ENCODE measurements around the gene FGF8. TPM values are rescaled to one million over a fixed set of nuclear protein-coding genes. Genes with fewer than 3 reads are reported as not detected.
"Not testable (repeated sequence)": the region's sequence is repeated elsewhere in the genome, so short reads cannot be mapped to it uniquely, and the experiment has no call there.

FGF8 gene
- total RNA-seq, 4 donors from 2014 or later, result not detected

- no peak for DNase-seq (ENCODE audit: low spot score in 2 of 2)
- WGBS, 2 donors, result 70 to 76% methylated on average over 4 of the region's 4 CpGs
- TF ChIP-seq, protein P1, sequence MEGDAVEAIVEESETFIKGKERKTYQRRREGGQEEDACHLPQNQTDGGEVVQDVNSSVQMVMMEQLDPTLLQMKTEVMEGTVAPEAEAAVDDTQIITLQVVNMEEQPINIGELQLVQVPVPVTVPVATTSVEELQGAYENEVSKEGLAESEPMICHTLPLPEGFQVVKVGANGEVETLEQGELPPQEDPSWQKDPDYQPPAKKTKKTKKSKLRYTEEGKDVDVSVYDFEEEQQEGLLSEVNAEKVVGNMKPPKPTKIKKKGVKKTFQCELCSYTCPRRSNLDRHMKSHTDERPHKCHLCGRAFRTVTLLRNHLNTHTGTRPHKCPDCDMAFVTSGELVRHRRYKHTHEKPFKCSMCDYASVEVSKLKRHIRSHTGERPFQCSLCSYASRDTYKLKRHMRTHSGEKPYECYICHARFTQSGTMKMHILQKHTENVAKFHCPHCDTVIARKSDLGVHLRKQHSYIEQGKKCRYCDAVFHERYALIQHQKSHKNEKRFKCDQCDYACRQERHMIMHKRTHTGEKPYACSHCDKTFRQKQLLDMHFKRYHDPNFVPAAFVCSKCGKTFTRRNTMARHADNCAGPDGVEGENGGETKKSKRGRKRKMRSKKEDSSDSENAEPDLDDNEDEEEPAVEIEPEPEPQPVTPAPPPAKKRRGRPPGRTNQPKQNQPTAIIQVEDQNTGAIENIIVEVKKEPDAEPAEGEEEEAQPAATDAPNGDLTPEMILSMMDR (IDR thresholded peaks at IDR 0.05), result no peak
- TF ChIP-seq POLR2A (IDR thresholded peaks at IDR 0.05), result no peak
- intact Hi-C loops (cut with DNase I; ENCODE audit: low total_unique reads), result no loop called here
- H3K4me3 ChIP-seq (ENCODE audit: low read depth, poor library complexity, severe bottlenecking), result no peak overlapping the region
These were observed 21.6 kb upstream of the FGF8 start for GRCh38 chr10:101797403-101798059.

GRCh38 chr10:101793526-101793925, 17.6 kb upstream of the FGF8 start:
- no peak for DNase-seq (ENCODE audit: low spot score in 2 of 2)
- intact Hi-C loops (cut with DNase I; ENCODE audit: low total_unique reads), result no loop called here
- WGBS, 2 donors, result 96% methylated on average over 12 of the region's 12 CpGs

DNA sequence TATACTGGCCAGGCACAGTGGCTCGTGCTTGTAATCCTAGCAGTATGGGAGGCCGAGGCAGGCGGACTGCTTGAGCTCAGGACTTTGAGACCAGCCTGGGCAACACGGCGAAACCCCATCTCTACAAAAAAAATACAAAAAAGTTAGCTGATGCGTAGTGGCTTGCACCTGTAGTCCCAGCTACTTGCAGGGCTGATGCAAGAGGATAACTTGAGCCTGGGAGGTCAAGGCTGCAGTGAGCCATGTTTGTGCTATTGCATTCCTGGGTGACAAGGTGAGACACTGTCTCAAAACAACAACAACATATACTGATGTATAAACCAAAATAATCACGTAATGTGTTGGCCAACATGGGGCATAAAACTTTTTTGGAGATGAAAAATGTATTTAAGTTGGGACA, 13.8 kb upstream of the FGF8 start:
- no peak overlapping the region for H3K4me3 ChIP-seq (ENCODE audit: low read depth, poor library complexity, severe bottlenecking)
- DNase-seq (ENCODE audit: low spot score in 2 of 2), result no peak
- intact Hi-C loops (cut with DNase I; ENCODE audit: low total_unique reads), result no loop called here
- TF ChIP-seq POLR2A (IDR thresholded peaks at IDR 0.05), result no peak
- TF ChIP-seq, protein P1 (IDR thresholded peaks at IDR 0.05), result no peak
- 92 to 95% methylated on average over 7 of the region's 7 CpGs for WGBS, 2 donors

More at GRCh38 chr10:101793526-101793925, 17.6 kb upstream of the FGF8 start:
- H3K4me3 ChIP-seq (ENCODE audit: low read depth, poor library complexity, severe bottlenecking), result no peak overlapping the region
- TF ChIP-seq, protein P1 (IDR thresholded peaks at IDR 0.05), result no peak
- TF ChIP-seq POLR2A (IDR thresholded peaks at IDR 0.05), result no peak

GRCh38 chr10:101789231-101789630, 13.3 kb upstream of the FGF8 start:
- WGBS, 2 donors, result 86 to 90% methylated on average over 9 of the region's 9 CpGs
- intact Hi-C loops (cut with DNase I; ENCODE audit: low total_unique reads); DNase-seq (ENCODE audit: low spot score in 2 of 2); H3K4me3 ChIP-seq (ENCODE audit: low read depth, poor library complexity, severe bottlenecking): not testable (repeated sequence)

DNA sequence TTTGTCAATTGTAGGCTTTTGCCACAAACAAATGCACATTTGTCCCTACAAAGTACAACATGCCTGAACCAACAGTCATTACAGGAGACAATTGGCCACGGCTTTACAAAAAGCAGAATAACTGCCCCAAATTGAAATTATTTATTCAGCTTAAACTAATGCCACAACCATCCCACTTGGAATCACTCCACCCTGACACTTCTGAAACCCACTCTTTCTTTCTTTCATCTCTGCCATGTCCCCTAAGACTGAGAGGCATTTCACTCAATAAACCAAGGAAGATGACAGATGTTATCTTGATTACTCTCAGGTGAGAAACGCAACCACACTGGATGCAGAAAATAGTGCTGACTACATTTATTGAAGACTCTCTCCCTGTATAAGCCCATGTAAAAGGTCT, 9.9 kb upstream of the FGF8 start:
- intact Hi-C loops (cut with DNase I; ENCODE audit: low total_unique reads), result no loop called here
- no peak for DNase-seq (ENCODE audit: low spot score in 2 of 2)
- no peak overlapping the region for H3K4me3 ChIP-seq (ENCODE audit: low read depth, poor library complexity, severe bottlenecking)
- 78 to 83% methylated on average over 2 of the region's 2 CpGs for WGBS, 2 donors
- TF ChIP-seq, protein P1 (IDR thresholded peaks at IDR 0.05), result no peak
- no peak for TF ChIP-seq POLR2A (IDR thresholded peaks at IDR 0.05)

DNA sequence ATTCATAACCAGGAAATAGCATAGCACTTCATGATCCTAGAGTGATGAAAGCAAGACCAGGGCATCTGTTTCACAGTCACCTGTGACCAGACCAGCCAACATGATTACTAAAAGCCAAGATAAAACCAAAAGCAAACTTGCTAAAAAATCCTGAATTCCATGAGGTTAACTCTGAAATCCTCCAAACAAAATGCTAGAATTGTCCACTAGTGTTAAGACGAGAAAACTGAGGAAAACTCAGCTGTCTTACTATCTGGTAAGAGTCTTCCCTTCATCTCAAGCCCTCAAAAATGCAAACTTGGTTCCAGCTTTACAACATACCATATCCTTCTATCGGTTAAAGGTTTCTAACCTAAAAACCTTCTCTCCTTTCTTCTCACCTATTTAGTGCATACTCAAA, 8.6 kb upstream of the FGF8 start:
- WGBS, 2 donors, result 88 to 90% methylated on average over 2 of the region's 2 CpGs
- H3K4me3 ChIP-seq (ENCODE audit: low read depth, poor library complexity, severe bottlenecking), result no peak overlapping the region
- DNase-seq (ENCODE audit: low spot score in 2 of 2), result no peak
- intact Hi-C loops (cut with DNase I; ENCODE audit: low total_unique reads), result loop anchor here (5.0 kb wide), 1 partner anchor 182 kb away; no protein-coding TSS in a partner anchor
- no peak for TF ChIP-seq POLR2A (IDR thresholded peaks at IDR 0.05)
- TF ChIP-seq, protein P1 (IDR thresholded peaks at IDR 0.05), result no peak
